Muscle of leg (tissue), 11 donors: ENCODE measurements around the gene LDLRAD4. TPM values are rescaled to one million over a fixed set of nuclear protein-coding genes. Genes with fewer than 3 reads are reported as not detected.
A peak's percentile ranks its signal among the peaks of the same experiment; 100 is the strongest.

ENCODE experiments used
- DNase-seq: peaks from one replicate; pipeline ENCODE4 v3.0.0; 2013
- H3K27ac ChIP-seq: one replicate; pipeline ENCODE4 v1.5.1; 2013; ENCODE audit warnings: mild to moderate bottlenecking, low read length, control low read depth
- H3K27me3 ChIP-seq: one replicate; pipeline ENCODE4 v1.6.1; 2013; ENCODE audit warnings: low read length; ENCODE audit not compliant: control insufficient read depth, insufficient read depth
- H3K36me3 ChIP-seq: one replicate; pipeline ENCODE4 v1.6.1; 2013; ENCODE audit warnings: low read length; ENCODE audit not compliant: control insufficient read depth, insufficient read depth
- H3K4me1 ChIP-seq: one replicate; pipeline ENCODE4 v1.6.1; 2013; ENCODE audit warnings: low read length; ENCODE audit not compliant: control insufficient read depth, insufficient read depth
- H3K4me3 ChIP-seq: one replicate; pipeline ENCODE4 v1.5.1; 2013; ENCODE audit warnings: low read length, control low read depth
- H3K9me3 ChIP-seq: replicated peaks from 2 replicates; pipeline ENCODE4 v1.6.1; 2013; ENCODE audit warnings: low read depth, low read length; ENCODE audit not compliant: control insufficient read depth
- WGBS: methylation state at CpG from one replicate; pipeline ENCODE4 v1.1.5; 2013; ENCODE audit warnings: missing lambda C conversion rate; ENCODE audit not compliant: insufficient coverage; 5-methylcytosine and 5-hydroxymethylcytosine counted together
- polyA plus RNA-seq, 8 donors: library from polyadenylated mRNA; unstranded; fragments of 120-200 nt; gene quantifications; one replicate each; pipeline versions ENCODE4 v1.2.1 to v1.2.3, GENCODE V29; 2013; ENCODE audit warnings: inconsistent platforms in 1 of 8, low replicate concordance in 1 of 8; ENCODE audit not compliant: insufficient read length in 8 of 8, insufficient read depth in 1 of 8
- total RNA-seq: library from RNA; stranded (reverse); fragments of 120-200 nt; gene quantifications from one replicate; pipeline ENCODE4 v1.2.4, GENCODE V29; 2013

Gene LDLRAD4
- total and polyA plus RNA-seq, 9 donors = 9.0 to 20.8 (median 14.4) TPM

DNA sequence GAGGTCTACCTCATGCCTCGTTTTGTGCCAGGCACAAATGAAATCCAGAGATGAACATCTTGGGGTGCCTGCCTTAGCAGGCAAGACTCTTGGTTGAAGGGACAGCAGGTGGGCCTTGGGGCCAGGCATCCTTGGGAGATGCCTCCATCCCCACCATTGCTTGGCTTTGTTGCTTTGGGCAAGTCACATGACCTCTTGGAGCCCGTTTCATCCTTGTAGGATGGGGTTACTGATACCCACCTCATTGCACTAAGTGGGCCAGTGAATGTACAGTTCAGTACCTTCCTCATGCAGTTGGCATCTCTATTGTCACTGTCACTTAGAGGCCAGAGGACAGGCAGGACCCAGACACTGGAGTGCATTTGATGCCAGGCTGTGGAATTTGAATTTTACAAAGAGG, 195.5 kb downstream of the LDLRAD4 start:
- Histone ChIP-seq H3K27ac (no peak overlapping the region), H3K9me3 (peaks cover 4% of the 10 kb centered on the region), H3K4me3 (no peak overlapping the region), H3K36me3 (no peaks in the 10 kb centered on the region), H3K4me1 (peaks cover 4% of the 10 kb centered on the region), H3K27me3 (no peaks in the 10 kb centered on the region)
- DNase-seq = no peak
- no CpG with 5 or more reads among the region's 2 CpGs for WGBS

GRCh38 chr18:13414521-13414920, 196.0 kb downstream of the LDLRAD4 start:
- H3K27me3 ChIP-seq = no peaks in the 10 kb centered on the region
- H3K27ac ChIP-seq = no peak overlapping the region
- no peak for DNase-seq
- H3K4me1 ChIP-seq = peaks cover 4% of the 10 kb centered on the region
- no CpG with 5 or more reads among the region's 4 CpGs for WGBS
- no peaks in the 10 kb centered on the region for H3K36me3 ChIP-seq
- no peak overlapping the region for H3K4me3 ChIP-seq
- peaks cover 4% of the 10 kb centered on the region for H3K9me3 ChIP-seq

GRCh38 chr18:13415736-13416135, 197.2 kb downstream of the LDLRAD4 start:
- H3K9me3 ChIP-seq = peaks cover 4% of the 10 kb centered on the region
- H3K4me1 ChIP-seq = peaks cover 4% of the 10 kb centered on the region
- no peak overlapping the region for H3K27ac ChIP-seq
- no peaks in the 10 kb centered on the region for H3K36me3 ChIP-seq
- DNase-seq = no peak
- H3K27me3 ChIP-seq = no peaks in the 10 kb centered on the region
- no peak overlapping the region for H3K4me3 ChIP-seq
- 94% methylated on average over 8 of the region's 12 CpGs for WGBS

DNA sequence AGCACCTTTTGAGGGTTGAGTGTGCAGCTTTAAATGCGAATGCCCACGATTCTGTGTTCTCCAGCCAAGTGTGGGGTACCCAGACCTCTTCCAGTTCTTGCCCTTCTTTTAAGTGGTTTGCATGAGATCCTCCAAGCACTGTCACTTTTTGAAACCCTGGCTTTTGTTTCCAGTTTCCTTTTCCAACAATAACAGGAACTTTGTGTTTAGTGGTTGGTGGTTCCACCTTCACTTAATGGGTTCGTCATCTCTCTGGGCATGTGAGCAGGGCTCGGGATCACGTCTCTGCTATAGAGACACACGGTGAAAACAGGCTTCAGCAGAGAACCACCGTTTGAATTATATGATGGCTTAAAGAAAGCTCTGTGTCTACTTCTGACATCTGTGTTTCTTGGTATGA, 197.6 kb downstream of the LDLRAD4 start:
- 84% methylated on average over 2 of the region's 7 CpGs for WGBS
- peak; percentile 50 for DNase-seq
- H3K4me3 ChIP-seq = no peak overlapping the region

DNA sequence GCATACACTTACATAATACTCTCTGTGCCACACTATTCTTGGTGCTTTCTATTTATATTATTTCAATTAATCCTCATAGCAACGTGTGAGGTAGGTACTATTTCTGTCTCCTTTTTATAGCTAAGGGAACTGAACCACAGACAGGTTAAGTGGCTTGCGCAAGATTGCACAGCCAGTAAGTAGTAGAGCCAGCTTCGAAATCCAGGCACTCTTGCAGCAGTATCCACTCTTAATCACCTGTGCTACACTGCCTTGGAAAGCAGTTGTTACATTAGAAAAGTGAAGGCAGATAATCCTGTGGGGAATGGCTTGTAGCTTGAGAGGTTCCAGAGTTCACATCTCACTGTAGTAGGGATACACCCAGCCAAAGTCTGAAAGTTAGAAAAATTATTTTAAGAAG, 198.3 kb downstream of the LDLRAD4 start:
- WGBS = no CpG with 5 or more reads among the region's 3 CpGs
- no peak for DNase-seq
- peaks cover 4% of the 10 kb centered on the region for H3K4me1 ChIP-seq
- H3K9me3 ChIP-seq = peaks cover 2% of the 10 kb centered on the region
- no peak overlapping the region for H3K27ac ChIP-seq
- no peaks in the 10 kb centered on the region for H3K27me3 ChIP-seq
- H3K36me3 ChIP-seq = no peaks in the 10 kb centered on the region
- H3K4me3 ChIP-seq = no peak overlapping the region

More for the DNA sequence above, 197.6 kb downstream of the LDLRAD4 start:
- H3K4me1 ChIP-seq = peaks cover 4% of the 10 kb centered on the region
- H3K27me3 ChIP-seq = no peaks in the 10 kb centered on the region
- H3K36me3 ChIP-seq = no peaks in the 10 kb centered on the region
- peaks cover 4% of the 10 kb centered on the region for H3K9me3 ChIP-seq
- H3K27ac ChIP-seq = no peak overlapping the region

DNA sequence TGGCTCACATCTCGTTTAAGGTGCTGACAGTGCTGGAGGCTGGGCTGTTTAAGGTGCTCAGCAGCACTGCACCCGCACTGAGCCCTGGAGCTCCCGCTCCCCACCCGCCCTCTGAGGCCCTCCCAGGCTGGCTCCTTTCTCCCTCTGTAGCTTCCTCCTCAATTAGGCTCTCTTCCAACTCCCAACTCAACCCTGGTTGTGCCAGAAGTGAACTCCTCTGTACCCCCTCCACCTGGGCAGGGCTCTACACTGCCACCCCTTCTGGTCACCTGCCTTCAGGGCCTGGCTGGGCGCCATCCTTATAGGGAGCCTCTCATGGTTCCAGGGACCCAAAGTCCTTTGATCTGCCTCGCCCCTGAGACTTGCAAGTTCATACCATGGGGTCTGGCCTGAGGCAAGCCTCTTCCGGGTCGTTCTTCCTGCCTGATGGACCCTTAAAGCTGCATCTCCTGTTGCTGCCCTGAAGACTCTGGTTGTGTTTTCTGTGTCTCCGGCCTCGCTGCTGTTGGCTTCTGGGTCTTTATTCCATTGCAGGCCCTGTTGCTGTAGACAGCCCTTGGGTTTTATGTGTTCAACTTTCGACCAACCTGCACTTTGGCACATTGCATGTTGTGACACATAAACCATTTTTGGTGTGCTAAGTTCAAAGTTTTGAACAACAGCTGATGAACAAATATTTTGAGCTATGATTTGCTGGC, 199.6 kb downstream of the LDLRAD4 start:
- 73% methylated on average over 9 of the region's 11 CpGs for WGBS
- Histone ChIP-seq H3K4me1 (peaks cover 4% of the 10 kb centered on the region), H3K27ac (no peak overlapping the region), H3K27me3 (no peaks in the 10 kb centered on the region), H3K4me3 (no peak overlapping the region), H3K36me3 (no peaks in the 10 kb centered on the region), H3K9me3 (no peaks in the 10 kb centered on the region)
- no peak for DNase-seq

GRCh38 chr18:13420969-13421686, 202.6 kb downstream of the LDLRAD4 start:
- WGBS = 83% methylated on average over 16 of the region's 19 CpGs
- Histone ChIP-seq H3K27ac (no peak overlapping the region), H3K9me3 (no peaks in the 10 kb centered on the region), H3K4me1 (no peaks in the 10 kb centered on the region), H3K4me3 (no peak overlapping the region), H3K36me3 (no peaks in the 10 kb centered on the region), H3K27me3 (no peaks in the 10 kb centered on the region)
- DNase-seq = no peak

- 90% methylated on average over 4 of the region's 5 CpGs for WGBS
- peaks cover 4% of the 10 kb centered on the region for H3K4me1 ChIP-seq
Observed at GRCh38 chr18:13422541-13423147, 204.1 kb downstream of the LDLRAD4 start.

GRCh38 chr18:13423352-13423751, 204.8 kb downstream of the LDLRAD4 start:
- DNase-seq = no peak
- H3K27ac ChIP-seq = no peak overlapping the region
- H3K9me3 ChIP-seq = no peaks in the 10 kb centered on the region
- WGBS = 89% methylated on average over 3 of the region's 9 CpGs
- H3K4me3 ChIP-seq = no peak overlapping the region
- H3K36me3 ChIP-seq = no peaks in the 10 kb centered on the region
- no peaks in the 10 kb centered on the region for H3K27me3 ChIP-seq
- peaks cover 4% of the 10 kb centered on the region for H3K4me1 ChIP-seq

More at GRCh38 chr18:13422541-13423147, 204.1 kb downstream of the LDLRAD4 start:
- no peak overlapping the region for H3K27ac ChIP-seq
- no peak overlapping the region for H3K4me3 ChIP-seq
- no peaks in the 10 kb centered on the region for H3K36me3 ChIP-seq
- no peak for DNase-seq
- no peaks in the 10 kb centered on the region for H3K27me3 ChIP-seq
- no peaks in the 10 kb centered on the region for H3K9me3 ChIP-seq

DNA sequence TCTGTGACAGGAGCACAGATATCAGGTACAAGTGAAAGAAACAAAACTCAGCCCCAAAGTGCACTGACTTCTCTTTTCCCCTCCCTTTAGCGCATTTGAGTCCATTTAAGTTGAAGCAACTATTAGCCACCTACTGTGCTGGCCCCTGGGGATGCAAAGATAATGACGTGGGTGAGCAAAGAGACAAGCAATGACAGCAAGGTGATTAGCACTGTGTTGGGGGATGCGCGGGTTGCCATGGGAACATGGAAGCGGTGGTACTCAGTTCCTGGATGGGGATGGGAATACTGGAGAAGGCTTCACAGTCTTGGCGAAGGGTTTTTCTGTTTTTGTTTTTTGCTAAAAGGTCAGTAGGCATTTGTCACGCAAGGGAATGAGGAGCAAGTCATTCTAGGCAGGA, 205.8 kb downstream of the LDLRAD4 start:
- Histone ChIP-seq H3K4me1 (peaks cover 4% of the 10 kb centered on the region), H3K27ac (no peak overlapping the region), H3K27me3 (no peaks in the 10 kb centered on the region), H3K9me3 (no peaks in the 10 kb centered on the region), H3K36me3 (no peaks in the 10 kb centered on the region), H3K4me3 (no peak overlapping the region)
- no peak for DNase-seq
- 76% methylated on average over 6 of the region's 7 CpGs for WGBS
